ENCODE measurements around the gene TMIE.

The TMIE gene

GRCh38 chr3:46721009-46721408 lies 19.8 kb downstream of the TMIE start:
- H3K27ac ChIP-seq = no peak overlapping the region
- TF ChIP-seq ZFX (IDR thresholded peaks at IDR 0.05; ENCODE audit: borderline replicate concordance) (no peak), CTCF (IDR thresholded peaks at IDR 0.05) (no peak)

DNA sequence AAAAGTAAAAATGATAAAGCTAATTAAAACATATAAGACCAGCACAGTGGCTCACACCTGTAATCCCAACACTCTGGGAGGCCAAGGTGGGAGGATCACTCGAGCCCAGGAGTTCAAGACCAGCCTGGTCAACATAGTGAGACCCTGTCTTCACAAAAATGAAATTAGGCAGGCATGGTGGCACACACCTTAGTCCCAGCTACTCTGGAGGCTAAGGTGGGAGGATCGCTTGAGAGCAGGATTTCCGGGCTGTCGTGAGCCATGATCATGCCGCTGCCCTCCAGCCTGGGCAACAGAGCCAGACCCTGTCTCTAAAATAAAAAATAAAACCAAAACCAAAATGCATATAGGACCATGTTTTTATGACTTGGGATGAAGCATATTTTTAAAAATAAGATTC lies 21.3 kb downstream of the TMIE start:
- TF ChIP-seq CTCF (IDR thresholded peaks at IDR 0.05) = no peak
- TF ChIP-seq ZFX (IDR thresholded peaks at IDR 0.05; ENCODE audit: borderline replicate concordance) = no peak
- no peak overlapping the region for H3K27ac ChIP-seq

DNA sequence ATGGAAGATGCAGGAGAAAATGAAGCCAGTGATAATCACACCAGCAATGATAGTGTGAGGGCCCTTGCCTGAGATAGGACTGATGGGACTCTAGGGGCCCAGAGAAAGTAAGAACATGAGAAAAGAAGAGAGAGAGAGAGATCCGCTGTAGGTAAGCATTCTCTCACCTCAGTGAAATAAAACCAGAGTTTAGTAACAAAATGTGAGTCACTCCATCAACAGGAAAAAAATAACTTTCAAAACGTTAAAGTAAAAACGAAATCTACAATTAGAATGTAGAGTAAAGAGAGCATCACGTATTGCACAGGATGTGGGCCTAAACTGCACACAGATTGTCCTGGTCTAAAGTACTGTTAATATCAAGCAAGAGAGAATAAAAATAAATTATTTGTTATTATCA lies 23.2 kb downstream of the TMIE start:
- TF ChIP-seq CTCF (IDR thresholded peaks at IDR 0.05) (no peak), ZFX (IDR thresholded peaks at IDR 0.05; ENCODE audit: borderline replicate concordance) (no peak)
- H3K27ac ChIP-seq = no peak overlapping the region

- TF ChIP-seq CTCF (IDR thresholded peaks at IDR 0.05) = no peak
- TF ChIP-seq ZFX (IDR thresholded peaks at IDR 0.05; ENCODE audit: borderline replicate concordance) = no peak
- no peak overlapping the region for H3K27ac ChIP-seq
These were observed 24.6 kb downstream of the TMIE start for GRCh38 chr3:46725621-46726314.

DNA sequence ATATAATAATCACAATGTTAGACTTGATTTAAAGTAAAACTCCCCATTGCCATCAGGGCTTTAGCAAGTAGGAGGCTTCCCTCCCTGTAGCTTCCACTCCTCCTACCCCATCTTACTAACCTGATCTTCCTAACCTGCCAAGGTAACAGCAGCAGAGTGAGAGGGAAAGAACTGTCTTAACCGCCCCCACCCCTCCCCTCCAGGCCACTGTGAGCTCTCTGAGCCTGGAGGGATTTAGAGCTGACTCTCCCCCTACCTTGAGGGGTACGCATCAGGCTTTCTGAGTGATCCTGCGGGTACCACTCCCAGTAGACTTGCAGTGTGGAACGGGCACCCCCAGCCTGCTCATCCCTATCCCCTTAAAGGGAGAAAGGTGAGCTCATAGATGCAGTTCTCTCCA lies 27.8 kb downstream of the TMIE start:
- TF ChIP-seq CTCF (IDR thresholded peaks at IDR 0.05) = no peak
- no peak for TF ChIP-seq ZFX (IDR thresholded peaks at IDR 0.05; ENCODE audit: borderline replicate concordance)
- H3K27ac ChIP-seq = no peak overlapping the region

DNA sequence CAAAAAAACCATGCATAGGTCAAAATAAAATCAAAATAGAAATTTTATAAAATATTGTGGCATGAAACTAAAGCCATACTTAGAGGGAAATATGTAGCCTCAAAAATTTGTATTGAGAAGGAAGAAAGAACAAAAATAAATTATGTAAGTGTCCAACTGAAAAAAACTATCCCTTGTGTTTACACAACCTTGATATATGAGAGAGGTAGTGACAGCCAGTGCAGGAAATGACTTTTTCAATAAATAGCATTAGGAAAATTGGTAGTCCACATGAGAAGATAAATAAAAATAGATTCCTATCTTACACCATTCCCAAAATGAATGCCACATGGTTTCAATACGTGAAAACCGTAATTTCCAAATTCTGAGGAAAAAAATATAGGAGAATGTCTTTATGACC lies 29.6 kb downstream of the TMIE start:
- H3K27ac ChIP-seq = no peak overlapping the region
- TF ChIP-seq ZFX (IDR thresholded peaks at IDR 0.05; ENCODE audit: borderline replicate concordance) (no peak), CTCF (IDR thresholded peaks at IDR 0.05) (no peak)

GRCh38 chr3:46731795-46732194 lies 30.6 kb downstream of the TMIE start:
- TF ChIP-seq CTCF (IDR thresholded peaks at IDR 0.05) = no peak
- no peak for TF ChIP-seq ZFX (IDR thresholded peaks at IDR 0.05; ENCODE audit: borderline replicate concordance)
- no peak overlapping the region for H3K27ac ChIP-seq
